HAP-1 (cell line): ENCODE measurements around the gene KDM1A.

Experiments used
- DNase-seq, 2 experiments: peaks; one replicate each; pipeline ENCODE4 v3.0.0-alpha.2; 2016 to 2020; ENCODE audit warnings: low spot score in 2 of 2
- H3K27me3 ChIP-seq: fragments of 250-450 bp; sonication (Bioruptor Pico); 2 replicates; pipeline ENCODE4 v1.5.1; 2020; ENCODE audit warnings: low read depth, mild to moderate bottlenecking, moderate library complexity
- H3K36me3 ChIP-seq: fragments of 250-450 bp; sonication (Bioruptor Pico); replicated peaks from 2 replicates; pipeline ENCODE4 v1.5.1; 2020; ENCODE audit warnings: mild to moderate bottlenecking
- H3K4me1 ChIP-seq: fragments of 250-450 bp; sonication (Bioruptor Pico); 2 replicates; pipeline ENCODE4 v1.5.1; 2020; ENCODE audit warnings: mild to moderate bottlenecking
- H3K4me3 ChIP-seq: fragments of 250-450 bp; sonication (Bioruptor Pico); 2 replicates; pipeline ENCODE4 v1.5.1; 2020; ENCODE audit warnings: mild to moderate bottlenecking, moderate library complexity
- H3K9me3 ChIP-seq: fragments of 250-450 bp; sonication (Bioruptor Pico); 2 replicates; pipeline ENCODE4 v1.5.1; 2020; ENCODE audit warnings: mild to moderate bottlenecking, moderate library complexity
- in situ Hi-C: fragments of 300-500 bp; cut with MboI; formaldehyde crosslinking; loops from 3 replicates; pipeline ENCODE4 v1.14.3; 2020; ENCODE audit warnings: low sequenced_read_pairs, inconsistent platforms, mixed read lengths

Gene KDM1A

GRCh38 chr1:23124259-23125026 is 105.2 kb downstream of the KDM1A start:
- in situ Hi-C loops: no loop called here
- H3K4me1 ChIP-seq: no peaks in the 10 kb centered on the region; the same call in 1 of the 2 replicates
- H3K4me3 ChIP-seq: no peak overlapping the region
- DNase-seq: no peak
- H3K36me3 ChIP-seq: no peaks in the 10 kb centered on the region
- no peaks in the 10 kb centered on the region for H3K9me3 ChIP-seq
- no peaks in the 10 kb centered on the region for H3K27me3 ChIP-seq

DNA sequence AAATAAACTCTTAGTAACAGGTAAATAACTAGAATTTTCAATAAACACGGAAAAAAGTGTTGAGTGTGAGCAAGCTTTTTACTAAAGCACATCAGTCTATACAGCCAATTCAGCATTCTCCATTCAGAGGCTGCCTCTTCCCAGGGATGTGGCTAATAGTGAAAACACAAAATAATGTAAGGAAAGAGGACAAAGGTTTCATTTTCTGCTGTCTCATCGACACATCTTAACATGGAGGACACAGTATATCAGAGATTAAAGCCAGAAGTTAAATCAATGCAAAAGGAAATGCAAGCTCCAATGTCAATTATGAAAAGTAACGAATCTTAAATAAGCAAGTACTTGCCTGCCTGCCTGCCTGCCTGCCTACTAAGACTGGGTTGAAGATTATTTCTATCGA is 106.2 kb downstream of the KDM1A start:
- no peaks in the 10 kb centered on the region for H3K27me3 ChIP-seq
- no peak for DNase-seq
- in situ Hi-C loops: no loop called here
- no peaks in the 10 kb centered on the region for H3K36me3 ChIP-seq
- H3K9me3 ChIP-seq: no peaks in the 10 kb centered on the region
- H3K4me1 ChIP-seq: no peaks in the 10 kb centered on the region; the same call in 1 of the 2 replicates
- no peak overlapping the region for H3K4me3 ChIP-seq

DNA sequence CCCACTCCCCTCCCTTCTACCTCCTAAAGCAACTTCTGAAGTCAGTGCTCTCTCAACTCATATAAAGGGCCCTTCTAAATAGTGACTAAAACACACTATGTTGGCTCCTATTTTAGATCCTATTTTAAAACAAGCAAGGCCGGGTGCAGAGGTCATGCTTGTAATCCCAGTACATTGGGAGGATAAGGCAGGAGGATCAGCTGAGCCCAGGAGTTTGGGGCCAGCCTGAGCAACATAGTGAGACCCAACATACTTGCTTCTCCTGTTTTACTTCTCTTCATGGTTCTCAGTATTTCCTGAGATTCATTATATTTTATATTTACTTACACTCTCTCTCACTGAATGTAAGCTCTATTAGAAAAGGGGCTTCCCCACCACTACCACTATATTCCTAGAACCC is 106.9 kb downstream of the KDM1A start:
- in situ Hi-C loops: no loop called here
- no peaks in the 10 kb centered on the region; the same call in 1 of the 2 replicates for H3K4me1 ChIP-seq
- no peak overlapping the region for H3K4me3 ChIP-seq
- H3K9me3 ChIP-seq: no peaks in the 10 kb centered on the region
- H3K27me3 ChIP-seq: no peaks in the 10 kb centered on the region
- no peaks in the 10 kb centered on the region for H3K36me3 ChIP-seq
- DNase-seq: no peak

GRCh38 chr1:23126801-23127200 is 107.5 kb downstream of the KDM1A start:
- H3K9me3 ChIP-seq: no peaks in the 10 kb centered on the region
- in situ Hi-C loops: no loop called here
- no peak overlapping the region for H3K4me3 ChIP-seq
- DNase-seq: no peak
- H3K4me1 ChIP-seq: no peaks in the 10 kb centered on the region; the same call in 1 of the 2 replicates
- H3K27me3 ChIP-seq: no peaks in the 10 kb centered on the region
- H3K36me3 ChIP-seq: no peaks in the 10 kb centered on the region

GRCh38 chr1:23129846-23130245 is 110.6 kb downstream of the KDM1A start:
- no peaks in the 10 kb centered on the region; the same call in 1 of the 2 replicates for H3K4me1 ChIP-seq

GRCh38 chr1:23132033-23132432 is 112.8 kb downstream of the KDM1A start:
- no peaks in the 10 kb centered on the region for H3K36me3 ChIP-seq
- H3K4me3 ChIP-seq: no peak overlapping the region
- H3K9me3 ChIP-seq: no peaks in the 10 kb centered on the region
- H3K4me1 ChIP-seq: no peaks in the 10 kb centered on the region; the same call in 1 of the 2 replicates
- in situ Hi-C loops: no loop called here
- DNase-seq: no peak
- H3K27me3 ChIP-seq: no peaks in the 10 kb centered on the region

More at GRCh38 chr1:23129846-23130245, 110.6 kb downstream of the KDM1A start:
- Histone ChIP-seq H3K9me3 (no peaks in the 10 kb centered on the region), H3K36me3 (no peaks in the 10 kb centered on the region), H3K4me3 (no peak overlapping the region), H3K27me3 (no peaks in the 10 kb centered on the region)
- no peak for DNase-seq
- in situ Hi-C loops: no loop called here
